Measurements from ENCODE around the gene TMEM126A. TPM values are rescaled to one million over a fixed set of nuclear protein-coding genes. Genes with fewer than 3 reads are reported as not detected.

The TMEM126A gene
- total RNA-seq, 1 donor from 2014 or later, result 36.4 TPM

GRCh38 chr11:85705800-85706199 lies 58.0 kb downstream of the TMEM126A start:
- Mint-ChIP-seq H3K9me3 (no peaks in the 10 kb centered on the region), H3K4me1 (no peaks in the 10 kb centered on the region), H3K27ac (ENCODE audit: unreplicated experiment) (no peak overlapping the region), H3K36me3 (ENCODE audit: low read depth) (no peaks in the 10 kb centered on the region), H3K4me3 (no peak overlapping the region), H3K27me3 (ENCODE audit: low read depth) (no peaks in the 10 kb centered on the region)
- TF ChIP-seq CTCF (conservative IDR thresholded peaks at IDR 0.05), result no peak
- no peak for DNase-seq (ENCODE audit: low read depth, low spot score)

Other genes starting within 250 kb of the TMEM126A start
- 2.1 and 3.6 TPM in 2 replicates for gene DLG2, start 20.6 kb upstream of the TMEM126A start, total RNA-seq
- 48.4 and 48.6 TPM in 2 replicates for gene TMEM126B, start 19.4 kb upstream of the TMEM126A start, total RNA-seq
- 57.8 and 59.7 TPM in 2 replicates for gene CREBZF, start 17.2 kb downstream of the TMEM126A start, total RNA-seq
- gene CCDC89, start 38.2 kb downstream of the TMEM126A start, total RNA-seq, result not detected in 2 replicates
- 6.8 and 7.3 TPM in 2 replicates for gene SYTL2, start 163.2 kb downstream of the TMEM126A start, total RNA-seq
- gene CCDC83, start 207.4 kb downstream of the TMEM126A start, total RNA-seq, result not detected in 2 replicates

Measured in neural crest cell (in vitro differentiated cells).